Spinal cord (tissue), 10 donors: Measurements from ENCODE around the gene HLF. TPM values are rescaled to one million over a fixed set of nuclear protein-coding genes. Genes with fewer than 3 reads are reported as not detected.

Experiments used
- DNase-seq, 6 donors: peaks; one replicate each; pipeline versions ENCODE4 v3.0.0 to v3.0.0-alpha.2; 2013 to 2015; ENCODE audit warnings: low spot score in 6 of 6, low read depth in 4 of 6
- H3K27ac ChIP-seq: one replicate; pipeline ENCODE4 v1.5.1; 2013; ENCODE audit warnings: low read depth, low read length, control low read depth
- H3K27me3 ChIP-seq: one replicate; pipeline ENCODE4 v1.6.1; 2013; ENCODE audit warnings: low read length; ENCODE audit not compliant: control insufficient read depth, insufficient read depth
- H3K36me3 ChIP-seq: one replicate; pipeline ENCODE4 v1.6.1; 2013; ENCODE audit warnings: low read length; ENCODE audit not compliant: control insufficient read depth, insufficient read depth
- H3K4me1 ChIP-seq: one replicate; pipeline ENCODE4 v1.6.1; 2013; ENCODE audit warnings: low read length; ENCODE audit not compliant: control insufficient read depth, insufficient read depth
- H3K4me3 ChIP-seq: one replicate; pipeline ENCODE4 v1.5.1; 2013; ENCODE audit warnings: low read depth, low read length, control low read depth
- H3K9me3 ChIP-seq: one replicate; pipeline ENCODE4 v1.6.1; 2013; ENCODE audit warnings: low read length; ENCODE audit not compliant: control insufficient read depth, insufficient read depth
- WGBS: methylation state at CpG from one replicate; pipeline ENCODE4 v1.1.5; 2013; ENCODE audit warnings: missing lambda C conversion rate; ENCODE audit not compliant: insufficient coverage; 5-methylcytosine and 5-hydroxymethylcytosine counted together
- polyA plus RNA-seq, 2 donors: library from polyadenylated mRNA; unstranded; fragments of 120-200 nt; gene quantifications; one replicate each; pipeline ENCODE4 v1.2.1, GENCODE V29; 2013; ENCODE audit not compliant: insufficient read length in 2 of 2
- total RNA-seq, 2 donors: library from RNA; depleted of rRNA in 1 of 2; stranded (reverse); fragments of 120-200 nt in 1 of 2; fragments of >200 nt in 1 of 2; gene quantifications; one replicate each; pipeline versions ENCODE4 v1.2.3 to v1.2.4, GENCODE V29; 2013 to 2014
- donor health status: healthy.

Gene HLF
- total and polyA plus RNA-seq, 4 donors, result 8.1 to 127 (median 31.6) TPM

DNA sequence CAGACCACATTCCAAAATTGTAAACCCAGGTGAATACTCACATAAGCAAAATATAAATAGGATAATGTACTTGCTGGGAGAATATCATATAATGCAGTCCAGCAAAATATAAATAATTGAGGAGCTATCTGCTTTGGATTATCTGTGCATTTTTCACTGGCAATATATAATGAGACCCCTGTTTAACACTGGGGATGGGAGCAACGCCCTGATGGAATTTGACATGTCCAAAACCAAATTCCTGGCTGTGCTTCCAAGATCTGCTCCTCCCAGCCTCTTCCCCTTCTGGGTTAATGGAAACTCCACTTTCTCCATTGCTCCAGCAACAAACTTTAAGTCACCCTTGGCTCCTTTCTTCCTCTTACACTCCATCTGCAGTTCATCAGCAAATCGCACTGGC lies 35.5 kb upstream of the HLF start:
- no peak for DNase-seq
- Histone ChIP-seq H3K27ac (no peak overlapping the region), H3K4me3 (no peak overlapping the region), H3K36me3 (no peaks in the 10 kb centered on the region), H3K27me3 (no peaks in the 10 kb centered on the region), H3K4me1 (no peaks in the 10 kb centered on the region), H3K9me3 (no peaks in the 10 kb centered on the region)
- WGBS, result 71% methylated on average over 2 of the region's 2 CpGs

- WGBS, result 100% methylated on average over 1 of the region's 1 CpG
- no peaks in the 10 kb centered on the region for H3K4me1 ChIP-seq
- DNase-seq, result no peak
- H3K27ac ChIP-seq, result no peak overlapping the region
- no peaks in the 10 kb centered on the region for H3K27me3 ChIP-seq
- no peak overlapping the region for H3K4me3 ChIP-seq
- no peaks in the 10 kb centered on the region for H3K9me3 ChIP-seq
- no peaks in the 10 kb centered on the region for H3K36me3 ChIP-seq
Measured at GRCh38 chr17:55230716-55231115, 34.0 kb upstream of the HLF start.

GRCh38 chr17:55233840-55234239 lies 30.9 kb upstream of the HLF start:
- H3K27me3 ChIP-seq, result no peaks in the 10 kb centered on the region
- no peak for DNase-seq
- no peaks in the 10 kb centered on the region for H3K36me3 ChIP-seq
- peaks cover 3% of the 10 kb centered on the region for H3K4me1 ChIP-seq
- no peak overlapping the region for H3K27ac ChIP-seq
- WGBS, result 57% methylated on average over 1 of the region's 3 CpGs
- H3K9me3 ChIP-seq, result no peaks in the 10 kb centered on the region
- no peak overlapping the region for H3K4me3 ChIP-seq

DNA sequence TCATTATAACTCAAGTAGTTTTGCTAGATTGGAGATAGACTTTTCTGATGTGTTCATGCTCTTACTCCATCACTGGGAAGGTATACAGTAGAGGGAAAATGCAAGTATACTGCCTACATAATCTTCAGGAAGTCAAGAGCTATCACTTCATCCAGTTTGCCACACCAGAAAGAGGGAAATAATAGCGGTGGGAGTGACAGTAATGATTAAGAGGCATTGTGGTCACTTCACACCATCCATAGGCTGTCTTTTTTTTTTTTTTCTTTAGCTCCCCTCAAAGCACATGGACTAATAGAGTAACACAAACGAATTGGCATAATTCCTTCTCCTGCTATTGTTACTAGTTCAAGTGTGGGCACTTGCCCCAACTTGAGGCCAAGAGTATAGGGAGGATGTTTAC lies 28.4 kb upstream of the HLF start:
- WGBS, result no CpG with 5 or more reads among the region's 2 CpGs
- no peaks in the 10 kb centered on the region for H3K27me3 ChIP-seq
- peaks cover 6% of the 10 kb centered on the region for H3K4me1 ChIP-seq
- H3K36me3 ChIP-seq, result no peaks in the 10 kb centered on the region
- H3K4me3 ChIP-seq, result no peak overlapping the region
- H3K27ac ChIP-seq, result no peak overlapping the region
- no peak for DNase-seq
- H3K9me3 ChIP-seq, result no peaks in the 10 kb centered on the region

DNA sequence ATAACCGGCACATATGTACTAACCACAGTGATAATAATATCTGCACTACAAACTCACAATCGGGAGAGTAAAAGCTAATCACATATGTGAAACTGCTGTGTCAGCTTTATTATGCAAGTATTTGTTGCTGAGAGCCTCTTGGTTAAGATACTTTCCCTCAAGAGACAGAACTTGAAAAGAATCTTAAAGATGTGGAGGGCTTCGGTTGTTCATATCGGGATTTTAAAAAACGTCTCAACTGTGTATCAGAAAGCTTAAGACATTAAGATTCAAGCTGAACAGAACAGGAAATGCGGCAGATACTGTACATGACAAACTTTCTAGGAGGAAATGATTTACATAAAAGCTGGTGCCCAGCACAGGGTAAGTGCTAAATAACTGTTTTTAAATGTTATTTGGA lies 27.5 kb upstream of the HLF start:
- 74% methylated on average over 4 of the region's 6 CpGs for WGBS
- peak in 2 of 6 donors; percentile 16 to 22 for DNase-seq

GRCh38 chr17:55237841-55238178 lies 26.9 kb upstream of the HLF start:
- Histone ChIP-seq H3K4me3 (peak overlapping the region; percentile 39), H3K27me3 (no peaks in the 10 kb centered on the region), H3K27ac (peak overlapping the region; percentile 68), H3K36me3 (no peaks in the 10 kb centered on the region), H3K9me3 (no peaks in the 10 kb centered on the region), H3K4me1 (peaks cover 6% of the 10 kb centered on the region)
- WGBS, result 10% methylated on average over 6 of the region's 6 CpGs
- DNase-seq, result peak in 1 of 6 donors; percentile 4

More for the DNA sequence above, 27.5 kb upstream of the HLF start:
- Histone ChIP-seq H3K27ac (peak overlapping the region; percentile 16), H3K9me3 (no peaks in the 10 kb centered on the region), H3K27me3 (no peaks in the 10 kb centered on the region), H3K4me1 (peaks cover 6% of the 10 kb centered on the region), H3K4me3 (no peak overlapping the region), H3K36me3 (no peaks in the 10 kb centered on the region)

DNA sequence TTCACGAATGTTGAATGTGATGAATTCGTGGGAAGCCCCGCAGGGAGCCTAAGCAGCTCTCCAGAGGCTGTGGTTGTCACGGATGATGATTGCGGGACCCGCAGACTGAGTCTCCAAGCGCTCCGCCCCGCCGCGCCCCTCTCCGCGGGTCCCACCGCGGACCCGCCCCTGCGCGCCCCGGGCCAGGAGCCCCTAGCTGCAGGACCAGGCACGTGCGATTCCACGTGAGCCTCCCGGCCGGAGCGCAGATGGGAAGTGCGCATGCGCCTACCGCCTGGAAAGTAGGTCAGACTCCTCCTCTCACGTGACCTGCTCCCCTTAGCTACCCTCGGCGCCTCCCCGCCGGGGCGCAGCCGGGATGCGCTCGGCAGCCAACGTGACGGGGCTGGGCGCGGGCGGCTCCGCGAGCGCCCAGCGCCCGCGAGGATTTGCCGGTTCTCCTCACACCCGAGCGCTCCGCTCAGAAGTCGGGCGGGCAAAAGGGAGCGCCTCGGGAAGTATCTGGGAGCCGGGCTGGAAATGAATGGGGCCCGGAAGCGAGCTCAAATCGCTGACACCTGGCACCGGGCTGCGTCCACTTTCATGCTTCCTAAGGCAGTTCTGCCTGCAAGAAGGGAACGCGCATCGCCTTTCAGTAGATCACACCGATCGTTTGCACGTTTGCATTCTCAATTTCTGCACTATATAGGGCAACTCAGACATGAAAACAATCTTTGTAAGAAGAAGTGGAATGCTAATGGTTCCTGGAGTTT lies 26.4 kb upstream of the HLF start:
- peak; percentile 91 to 99 (median 94) for DNase-seq
- no peaks in the 10 kb centered on the region for H3K36me3 ChIP-seq
- H3K9me3 ChIP-seq, result no peaks in the 10 kb centered on the region
- peak overlapping the region; percentile 68 for H3K27ac ChIP-seq
- H3K4me3 ChIP-seq, result peak overlapping the region; percentile 61
- H3K27me3 ChIP-seq, result no peaks in the 10 kb centered on the region
- under 1% methylated on average over 64 of the region's 68 CpGs for WGBS
- H3K4me1 ChIP-seq, result peaks cover 6% of the 10 kb centered on the region

- no peaks in the 10 kb centered on the region for H3K27me3 ChIP-seq
- H3K4me1 ChIP-seq, result peaks cover 6% of the 10 kb centered on the region
- no peaks in the 10 kb centered on the region for H3K36me3 ChIP-seq
- no CpG with 5 or more reads among the region's 4 CpGs for WGBS
- DNase-seq, result peak in 3 of 6 donors; percentile 24 to 83 (median 33)
- peak overlapping the region; percentile 8 for H3K27ac ChIP-seq
- no peaks in the 10 kb centered on the region for H3K9me3 ChIP-seq
- H3K4me3 ChIP-seq, result peak overlapping the region; percentile 61
Measured at GRCh38 chr17:55238931-55239297, 25.8 kb upstream of the HLF start.

DNA sequence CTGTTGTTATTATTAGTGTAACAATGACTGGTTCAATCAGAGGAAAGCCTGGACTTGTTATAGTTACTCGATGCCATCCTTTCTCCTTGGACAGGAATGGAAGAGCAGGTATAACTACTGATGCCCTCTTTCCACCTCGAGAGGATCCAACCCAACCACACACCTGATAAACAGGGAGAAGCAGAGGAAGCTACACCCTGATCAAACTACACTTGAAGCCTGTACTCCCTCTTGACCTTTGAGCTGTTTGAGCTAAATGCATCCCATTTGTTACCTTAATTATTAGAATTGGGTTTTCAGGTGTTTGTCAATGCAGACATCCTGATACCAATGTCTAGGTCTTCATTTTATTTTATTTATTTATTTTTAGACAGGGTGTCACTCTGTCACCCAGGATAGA lies 23.7 kb upstream of the HLF start:
- Histone ChIP-seq H3K27ac (no peak overlapping the region), H3K4me1 (peaks cover 6% of the 10 kb centered on the region), H3K9me3 (no peaks in the 10 kb centered on the region), H3K4me3 (no peak overlapping the region), H3K27me3 (no peaks in the 10 kb centered on the region), H3K36me3 (no peaks in the 10 kb centered on the region)
- DNase-seq, result no peak
- 100% methylated on average over 1 of the region's 2 CpGs for WGBS

DNA sequence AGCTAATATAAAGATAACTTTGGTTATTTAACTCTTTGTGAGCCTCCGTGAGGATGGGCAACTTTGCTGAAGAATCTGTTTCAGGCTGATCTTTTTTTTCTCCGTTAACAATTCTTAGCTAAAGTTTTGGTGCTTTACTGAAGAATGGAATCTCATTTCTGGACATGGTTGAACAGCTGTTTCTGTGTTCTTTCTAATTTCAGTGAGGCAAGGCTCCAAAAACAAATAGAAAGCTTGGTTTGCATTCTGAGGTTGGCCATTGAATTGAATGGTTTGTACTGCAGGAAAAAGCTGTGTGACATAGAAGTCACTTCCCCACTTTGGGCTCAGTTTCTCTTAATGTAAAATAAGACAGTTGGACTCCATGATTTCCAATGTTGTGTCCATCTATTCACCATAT lies 22.3 kb upstream of the HLF start:
- peaks cover 6% of the 10 kb centered on the region for H3K4me1 ChIP-seq
- H3K9me3 ChIP-seq, result no peaks in the 10 kb centered on the region
- no peak for DNase-seq
- no peaks in the 10 kb centered on the region for H3K36me3 ChIP-seq
- 80% methylated on average over 2 of the region's 2 CpGs for WGBS
- no peak overlapping the region for H3K27ac ChIP-seq
- no peak overlapping the region for H3K4me3 ChIP-seq
- no peaks in the 10 kb centered on the region for H3K27me3 ChIP-seq
